HG03280 (cell line): ENCODE measurements around the gene ASB8.
"Not testable (repeated sequence)": the region's sequence is repeated elsewhere in the genome, so short reads cannot be mapped to it uniquely, and the experiment has no call there.

Experiments used
- ATAC-seq: cut with Tn5 transposase; IDR thresholded peaks from one replicate; pipeline ENCODE4 v1.9.1; 2021; ENCODE audit warnings: mild to moderate bottlenecking, moderate library complexity; ENCODE audit not compliant: unreplicated experiment

The ASB8 gene

DNA sequence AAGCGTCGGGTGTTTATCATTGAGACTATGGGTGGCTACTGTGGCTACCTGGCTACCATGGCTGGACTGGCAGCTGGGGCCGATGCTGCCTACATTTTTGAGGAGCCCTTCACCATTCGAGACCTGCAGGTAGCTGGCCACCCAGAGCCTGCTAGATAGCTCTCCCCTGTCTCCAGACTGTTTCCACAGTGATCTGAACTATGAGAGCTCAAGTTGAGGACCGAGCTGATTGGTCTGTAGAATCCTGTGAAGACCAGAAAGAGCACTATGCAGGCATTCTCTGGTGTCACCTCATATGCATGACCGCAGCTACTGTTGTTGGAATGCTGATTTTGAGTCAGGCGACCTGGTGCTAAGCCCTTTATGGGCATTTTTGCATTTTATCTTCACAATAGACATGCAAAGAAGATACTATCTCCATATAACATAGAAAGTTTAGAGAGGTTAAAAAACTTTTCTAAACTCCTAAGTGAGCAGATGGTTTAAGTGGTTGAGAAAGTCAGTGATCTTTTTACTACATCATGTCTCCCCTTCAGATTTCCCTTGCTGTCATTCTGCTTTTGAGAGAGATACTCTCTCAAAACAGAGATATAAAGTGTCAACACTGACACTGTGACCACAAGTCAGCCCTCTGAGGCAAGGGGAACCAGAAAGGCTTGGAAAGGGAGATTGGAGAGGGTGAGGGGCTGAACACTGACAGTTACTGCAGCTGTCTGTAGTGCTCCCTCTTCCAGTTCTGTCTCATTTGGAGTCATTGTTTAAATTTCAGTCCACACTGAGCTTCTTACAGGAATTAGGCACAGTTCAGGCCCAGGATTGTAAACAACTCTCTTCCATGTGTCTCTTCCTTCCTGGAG is 14.3 kb downstream of the ASB8 start:
- ATAC-seq, result no peak

GRCh38 chr12:48135027-48135426 is 22.3 kb downstream of the ASB8 start:
- ATAC-seq, result no peak

DNA sequence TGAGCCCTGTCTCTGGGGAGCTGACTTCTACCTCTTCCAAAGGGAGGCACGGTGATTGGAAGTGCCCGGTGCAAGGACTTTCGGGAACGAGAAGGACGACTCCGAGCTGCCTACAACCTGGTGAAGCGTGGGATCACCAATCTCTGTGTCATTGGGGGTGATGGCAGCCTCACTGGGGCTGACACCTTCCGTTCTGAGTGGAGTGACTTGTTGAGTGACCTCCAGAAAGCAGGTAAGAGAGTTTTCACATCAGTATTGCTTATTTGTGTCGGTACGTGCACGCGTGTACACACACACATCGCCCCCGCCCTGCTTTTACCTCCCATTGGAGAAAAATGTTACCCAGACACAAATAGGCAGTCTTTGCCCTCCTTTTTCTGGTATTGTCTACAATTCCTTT is 24.5 kb downstream of the ASB8 start:
- ATAC-seq, result no peak

DNA sequence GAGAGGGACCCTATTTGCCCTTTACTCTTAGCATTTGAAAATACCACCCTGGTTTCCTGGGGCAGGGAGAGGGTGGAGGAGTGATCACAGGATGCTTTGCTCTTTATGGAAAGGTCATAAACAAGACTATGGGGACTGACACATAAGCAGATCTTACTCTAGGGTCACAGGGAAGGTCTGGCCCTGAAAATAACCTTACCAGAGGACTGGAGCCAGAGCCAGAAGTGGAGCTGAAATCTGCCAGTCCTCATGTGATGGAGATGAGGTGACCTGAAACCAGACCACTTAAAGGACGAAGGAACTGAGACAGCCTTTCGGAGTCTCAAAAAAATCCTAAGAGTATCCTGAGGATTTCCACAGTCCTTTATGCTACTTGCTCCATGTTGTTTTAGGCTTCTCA is 25.8 kb downstream of the ASB8 start:
- no peak for ATAC-seq

DNA sequence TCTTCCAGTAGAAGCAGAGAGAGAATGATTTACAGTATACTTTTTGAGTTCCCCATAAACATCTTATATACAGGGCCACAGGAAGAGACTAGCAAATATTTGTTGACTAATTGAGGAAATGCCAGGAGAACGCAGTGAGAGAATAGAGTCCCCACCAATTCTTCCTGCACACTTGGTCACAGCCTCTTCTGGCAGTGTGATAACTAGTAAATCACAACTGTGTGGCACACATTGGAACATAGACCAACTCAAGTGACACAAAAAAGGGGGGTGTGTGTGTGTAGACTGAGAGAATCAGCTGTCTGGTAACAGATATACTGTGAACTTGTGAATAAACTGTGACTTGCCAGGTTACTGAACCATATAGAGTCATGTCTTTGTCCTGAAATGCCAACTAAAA is 27.9 kb downstream of the ASB8 start:
- no peak for ATAC-seq

GRCh38 chr12:48128800-48129199 is 28.5 kb downstream of the ASB8 start:
- ATAC-seq, result no peak

- no peak for ATAC-seq
Measured at GRCh38 chr12:48126953-48127630, 30.2 kb downstream of the ASB8 start.

DNA sequence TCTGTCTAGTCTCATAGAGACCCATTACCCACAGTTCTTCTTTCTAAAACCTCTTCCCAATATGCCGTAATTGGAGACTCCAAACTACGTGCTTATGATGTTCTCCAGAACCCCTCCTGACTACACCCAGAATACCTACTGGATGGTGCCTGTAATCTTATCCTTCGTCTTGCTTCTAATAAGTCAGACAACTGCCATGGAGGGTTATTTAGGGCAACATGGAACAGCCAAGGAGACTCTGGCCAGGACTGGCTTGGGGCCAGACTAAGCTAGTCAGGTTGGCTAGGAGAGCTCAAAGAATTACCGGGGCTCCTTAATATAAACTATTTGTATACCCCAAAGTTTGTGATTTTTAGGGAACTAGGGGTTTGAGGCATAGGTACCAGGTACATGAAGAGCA is 31.3 kb downstream of the ASB8 start:
- ATAC-seq, result no peak

DNA sequence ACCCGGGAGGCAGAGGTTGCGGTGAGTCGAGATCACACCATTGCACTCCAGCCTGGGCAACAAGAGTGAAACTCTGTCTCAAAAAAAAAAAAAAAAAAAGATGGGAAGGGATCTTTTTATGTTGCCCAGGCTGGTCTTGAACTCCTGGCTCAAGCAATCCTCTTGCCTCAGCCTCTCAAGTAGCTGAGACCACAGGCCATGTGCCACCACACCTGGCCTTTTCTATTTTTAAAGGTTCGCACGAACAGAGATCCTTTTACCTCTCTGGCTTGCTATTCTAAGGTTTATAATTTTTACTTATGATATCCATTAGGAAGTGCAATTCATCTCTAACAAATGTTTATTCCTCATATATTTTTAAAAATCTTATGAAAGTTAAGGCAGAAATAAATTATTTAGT is 31.8 kb downstream of the ASB8 start:
- ATAC-seq, result not testable (repeated sequence)

DNA sequence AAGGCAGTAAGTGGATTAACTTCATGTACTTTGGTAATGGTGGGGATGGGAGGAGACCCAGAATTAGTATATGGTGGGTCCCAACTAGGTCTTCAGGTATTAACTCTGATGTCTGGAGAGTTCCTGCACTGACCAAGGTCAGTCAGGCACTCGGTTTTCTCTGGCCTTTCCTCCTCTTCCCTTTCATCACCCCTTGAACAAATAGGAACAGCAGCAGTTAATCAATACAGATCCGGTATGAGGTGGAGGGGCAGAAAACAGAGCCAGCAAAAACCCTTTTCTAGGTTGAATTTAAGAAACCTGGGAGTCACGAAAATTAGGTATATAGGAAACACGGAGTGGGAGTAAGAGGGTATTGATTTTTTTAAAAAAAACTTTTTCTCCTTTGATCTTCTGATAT is 34.1 kb downstream of the ASB8 start:
- no peak for ATAC-seq

GRCh38 chr12:48122065-48122834 is 35.1 kb downstream of the ASB8 start:
- ATAC-seq, result no peak

- ATAC-seq, result no peak
Measured at GRCh38 chr12:48121522-48121921, 35.8 kb downstream of the ASB8 start.

DNA sequence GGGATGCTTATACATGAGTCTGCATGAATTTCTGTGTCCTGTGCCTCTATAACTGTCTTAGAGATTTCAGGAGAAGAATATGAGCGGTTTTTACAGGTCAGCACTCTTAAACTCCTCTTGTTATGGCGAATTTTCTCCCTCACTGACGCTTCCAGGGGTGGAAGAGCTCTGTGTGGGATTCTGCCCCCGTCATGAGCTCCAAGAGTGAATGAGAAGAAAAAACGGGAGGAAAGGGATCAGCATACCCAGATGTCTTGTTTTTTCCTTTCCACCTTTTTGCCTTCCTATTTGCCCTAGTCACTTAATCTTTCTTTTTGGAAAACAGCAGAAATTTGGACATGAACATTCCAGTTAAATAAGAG is 37.5 kb downstream of the ASB8 start:
- ATAC-seq, result no peak

- ATAC-seq, result peak; percentile 99
Measured at GRCh38 chr12:48119078-48119833, 38.1 kb downstream of the ASB8 start, which contains the start of gene PFKM. Gene PFKM (plus strand): TSS chr12:48119364. CDS start chr12:48122775, 3,411 bp downstream.

DNA sequence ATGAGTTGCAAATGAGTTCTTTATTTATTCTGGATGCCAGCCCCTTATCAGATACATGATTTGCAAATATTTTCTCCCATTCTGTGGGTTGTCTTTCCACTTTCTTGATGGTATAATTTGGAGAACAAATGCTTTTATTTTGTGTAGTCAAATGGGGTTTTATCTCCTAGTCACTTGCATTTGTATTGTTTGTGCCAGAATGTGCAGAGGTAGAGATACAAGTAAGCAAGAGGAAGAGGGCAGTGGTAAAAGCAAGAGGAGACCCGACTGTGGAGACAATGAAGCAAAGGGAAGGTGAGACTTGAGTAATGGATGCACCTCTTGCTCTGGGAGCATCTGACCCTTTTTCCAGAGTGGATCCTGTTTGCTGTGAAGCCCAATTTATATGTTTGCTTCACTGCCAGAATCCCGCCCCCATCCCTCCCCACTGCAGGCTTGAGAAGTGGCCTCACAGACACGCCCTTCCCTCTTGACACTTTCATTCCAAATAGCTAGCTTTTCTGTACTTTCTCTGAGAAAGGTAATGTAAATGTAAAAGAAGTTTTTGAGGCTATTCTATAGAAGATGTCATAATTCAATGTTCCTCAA is 38.9 kb downstream of the ASB8 start:
- no peak for ATAC-seq

DNA sequence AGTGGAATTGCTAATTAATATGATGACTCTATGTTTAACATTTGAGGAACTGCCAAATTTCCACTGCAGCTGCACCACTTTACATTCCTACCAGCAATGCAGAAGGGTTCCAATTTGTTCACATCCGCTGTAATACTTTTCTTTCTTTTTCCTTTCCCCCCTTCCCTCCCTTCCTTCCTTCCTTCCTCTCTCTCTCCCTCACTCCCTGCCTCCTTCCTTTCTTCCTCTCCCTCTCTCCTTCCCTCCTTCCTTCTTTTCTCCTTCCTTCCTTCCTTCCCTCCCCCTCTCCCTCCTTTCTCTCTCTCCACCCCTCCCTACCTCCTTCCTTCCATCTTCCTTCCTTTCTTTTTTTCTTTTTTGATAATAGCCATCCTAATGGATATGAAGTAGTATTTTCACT is 41.4 kb downstream of the ASB8 start:
- no peak for ATAC-seq

GRCh38 chr12:48111312-48111693 is 46.0 kb downstream of the ASB8 start:
- ATAC-seq, result not testable (repeated sequence)

DNA sequence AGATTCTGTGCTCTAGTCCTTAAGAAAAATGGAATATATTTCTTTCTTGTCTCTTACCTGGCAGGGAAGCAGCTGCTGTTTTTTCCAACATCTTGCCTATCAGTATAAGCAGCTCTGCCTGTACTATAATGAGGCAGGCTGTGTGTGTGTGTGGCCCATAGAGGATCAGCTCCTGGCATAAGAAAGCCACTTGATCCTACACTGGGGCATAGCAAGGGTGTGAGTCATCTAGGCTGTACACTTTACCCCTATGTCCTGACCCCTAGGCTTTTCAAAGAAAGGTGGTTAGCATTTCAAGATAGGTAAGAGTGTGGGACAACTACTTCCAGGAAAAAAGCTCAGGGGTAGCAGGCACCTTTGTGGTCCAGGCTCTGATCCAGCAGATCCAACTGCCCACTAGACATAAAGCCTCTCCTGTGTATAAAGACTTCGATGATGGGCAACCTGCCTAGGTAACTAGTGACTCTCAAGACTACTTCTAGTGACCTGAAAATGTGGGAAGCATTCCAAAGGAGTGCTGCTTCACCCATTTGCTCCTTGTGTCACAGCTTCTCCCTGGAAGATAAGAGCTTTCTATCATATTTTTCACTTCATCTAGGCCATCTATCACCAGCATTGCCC is 46.5 kb downstream of the ASB8 start:
- no peak for ATAC-seq

- ATAC-seq, result no peak
Measured at GRCh38 chr12:48109424-48109823, 47.9 kb downstream of the ASB8 start.
